OCI-LY3 (cell line): Measurements from ENCODE around the gene C12orf50.

ENCODE experiments used
- CTCF ChIP-seq: fragments of 200-600, 300-600 bp; sonication (generic); IDR thresholded peaks from 2 replicates; pipeline ENCODE4 v1.5.1; 2014; ENCODE audit warnings: antibody characterized with exemption, low read length, low read depth
- EZH2phosphoT487 ChIP-seq: fragments of 200-600 bp; shearing (Covaris generic); IDR thresholded peaks from 2 replicates; pipeline ENCODE4 v1.6.1; 2018; ENCODE audit warnings: antibody characterized with exemption, mixed run types, low read depth

- TF ChIP-seq CTCF (no peak), EZH2phosphoT487 (no peak)
Observed at GRCh38 chr12:87935216-87935615, 94.0 kb downstream of the C12orf50 start.
